ENCODE measurements around the gene TBC1D3I. TPM values are rescaled to one million over a fixed set of nuclear protein-coding genes. Genes with fewer than 3 reads are reported as not detected.
"Not testable (repeated sequence)": the region's sequence is repeated elsewhere in the genome, so short reads cannot be mapped to it uniquely, and the experiment has no call there.

TBC1D3I gene
- total RNA-seq, 1 donor from 2014 or later = not detected

- TF ChIP-seq CTCF (IDR thresholded peaks at IDR 0.05; ENCODE audit: insufficient read depth, low read length, severe bottlenecking) = no peak
- DNase-seq (ENCODE audit: low read depth) (no peak), FAIRE-seq (no peak)
- Histone ChIP-seq H3K27me3 (ENCODE audit: control insufficient read depth, insufficient read depth, low read length) (no peaks in the 10 kb centered on the region), H3K4me3 (ENCODE audit: low read depth, low read length) (no peak overlapping the region), H3K36me3 (ENCODE audit: control insufficient read depth, insufficient read depth, low read length) (no peaks in the 10 kb centered on the region)
Observed at GRCh38 chr17:36214918-36215317, 49.5 kb downstream of the TBC1D3I start.

GRCh38 chr17:36213695-36214094, 50.7 kb downstream of the TBC1D3I start:
- Histone ChIP-seq H3K4me3 (ENCODE audit: low read depth, low read length) (no peak overlapping the region), H3K36me3 (ENCODE audit: control insufficient read depth, insufficient read depth, low read length) (no peaks in the 10 kb centered on the region), H3K27me3 (ENCODE audit: control insufficient read depth, insufficient read depth, low read length) (no peaks in the 10 kb centered on the region)
- no peak for TF ChIP-seq CTCF (IDR thresholded peaks at IDR 0.05; ENCODE audit: insufficient read depth, low read length, severe bottlenecking)
- DNase-seq (ENCODE audit: low read depth) (no peak), FAIRE-seq (no peak)

GRCh38 chr17:36212966-36213365, 51.4 kb downstream of the TBC1D3I start:
- Histone ChIP-seq H3K4me3 (ENCODE audit: low read depth, low read length) (no peak overlapping the region), H3K36me3 (ENCODE audit: control insufficient read depth, insufficient read depth, low read length) (no peaks in the 10 kb centered on the region), H3K27me3 (ENCODE audit: control insufficient read depth, insufficient read depth, low read length) (no peaks in the 10 kb centered on the region)
- FAIRE-seq (no peak), DNase-seq (ENCODE audit: low read depth) (no peak)
- no peak for TF ChIP-seq CTCF (IDR thresholded peaks at IDR 0.05; ENCODE audit: insufficient read depth, low read length, severe bottlenecking)

GRCh38 chr17:36212272-36212605, 52.1 kb downstream of the TBC1D3I start:
- no peak overlapping the region for H3K4me3 ChIP-seq (ENCODE audit: low read depth, low read length)
- no peak for FAIRE-seq
- TF ChIP-seq CTCF (IDR thresholded peaks at IDR 0.05; ENCODE audit: insufficient read depth, low read length, severe bottlenecking) = no peak
- no peak for DNase-seq (ENCODE audit: low read depth)
- H3K36me3 ChIP-seq (ENCODE audit: control insufficient read depth, insufficient read depth, low read length) = no peaks in the 10 kb centered on the region
- no peaks in the 10 kb centered on the region for H3K27me3 ChIP-seq (ENCODE audit: control insufficient read depth, insufficient read depth, low read length)

- not testable (repeated sequence) for DNase-seq (ENCODE audit: low read depth); H3K27me3 ChIP-seq (ENCODE audit: control insufficient read depth, insufficient read depth, low read length); FAIRE-seq; H3K36me3 ChIP-seq (ENCODE audit: control insufficient read depth, insufficient read depth, low read length); H3K4me3 ChIP-seq (ENCODE audit: low read depth, low read length)
Observed at GRCh38 chr17:36211484-36212271, 52.7 kb downstream of the TBC1D3I start.

GRCh38 chr17:36210439-36211211, 53.7 kb downstream of the TBC1D3I start, which contains the start of gene CCL4L2:
TSS of gene CCL4L2 (plus strand) at chr17:36211063.
- not testable (repeated sequence) for FAIRE-seq; H3K4me3 ChIP-seq (ENCODE audit: low read depth, low read length); H3K27me3 ChIP-seq (ENCODE audit: control insufficient read depth, insufficient read depth, low read length); H3K36me3 ChIP-seq (ENCODE audit: control insufficient read depth, insufficient read depth, low read length); DNase-seq (ENCODE audit: low read depth)
